Uterus (tissue), 4 donors: ENCODE measurements around the gene UBXN2A. TPM values are rescaled to one million over a fixed set of nuclear protein-coding genes. Genes with fewer than 3 reads are reported as not detected.

Experiments used
- DNase-seq, 2 donors: peaks; one replicate each; pipeline ENCODE4 v3.0.0-alpha.2; 2019 to 2020
- H3K27ac ChIP-seq, 2 donors: fragments of 200-600 bp; sonication (generic); 1 replicate in 1 of 2; 2 replicates in 1 of 2; pipeline ENCODE4 v1.5.1; 2016 to 2018
- H3K27me3 ChIP-seq, 2 donors: fragments of 200-600 bp; sonication (generic); one replicate each; pipeline ENCODE4 v1.5.1; 2018 to 2019; ENCODE audit warnings: control low read depth in 1 of 2
- H3K36me3 ChIP-seq, 2 donors: fragments of 200-600 bp; sonication (generic); one replicate each; pipeline ENCODE4 v1.5.1; 2019; ENCODE audit warnings: control low read depth in 1 of 2
- H3K4me1 ChIP-seq, 2 donors: fragments of 200-600 bp; sonication (generic); one replicate each; pipeline ENCODE4 v1.5.1; 2018 to 2019; ENCODE audit warnings: control low read depth in 1 of 2
- H3K4me3 ChIP-seq, 2 donors: fragments of 200-600 bp; sonication (generic); 1 replicate in 1 of 2; 2 replicates in 1 of 2; pipeline ENCODE4 v1.5.1; 2018 to 2019; ENCODE audit warnings: mild to moderate bottlenecking in 1 of 2
- H3K9me3 ChIP-seq, 2 donors: fragments of 200-600 bp; sonication (generic); one replicate each; pipeline ENCODE4 v1.5.1; 2019; ENCODE audit warnings: control low read depth in 1 of 2
- POLR2A ChIP-seq, 2 donors: fragments of 450-650 bp; IDR thresholded peaks; one replicate each; pipeline ENCODE4 v1.6.1; 2016; ENCODE audit warnings: antibody characterized with exemption in 2 of 2, mild to moderate bottlenecking in 1 of 2, moderate library complexity in 1 of 2
- intact Hi-C: fragments of 100-400 bp; cut with DNase I; formaldehyde crosslinking; loops from one replicate; pipeline ENCODE4 v1.15.1; 2023; ENCODE audit warnings: low total_unique reads
- total RNA-seq, 4 donors: library from RNA; depleted of rRNA in 3 of 4; stranded (reverse); fragments of >200 nt in 3 of 4; gene quantifications; one replicate each; pipeline versions ENCODE4 v1.1.0 to v1.2.4, GENCODE V29; 2014 to 2023
- TF ChIP-seq, protein P1 (sequence below), 4 experiments: fragments of 200-600 bp in 2 of 4; fragments of 450-650 bp in 2 of 4; sonication (generic) in 2 of 4; IDR thresholded peaks; one replicate each; pipeline ENCODE4 v1.5.1; 2016 to 2019; ENCODE audit warnings: antibody characterized with exemption in 4 of 4, mild to moderate bottlenecking in 2 of 4, moderate library complexity in 1 of 4
- donor health status: DM: yes; HTN: yes; CAD: no.

Gene UBXN2A
- total RNA-seq, 4 donors from 2014 or later, result 16.8 to 36.4 (median 24.2) TPM

- Histone ChIP-seq H3K27me3 (no peaks in the 10 kb centered on the region), H3K4me1 (peaks cover 0 to 3% of the 10 kb centered on the region in 2 donors), H3K36me3 (no peaks in the 10 kb centered on the region), H3K27ac (peak overlapping the region; percentile 75 to 81), H3K4me3 (peak overlapping the region; percentile 57 to 91), H3K9me3 (no peaks in the 10 kb centered on the region)
- no peak for DNase-seq
- no peak for TF ChIP-seq POLR2A (IDR thresholded peaks at IDR 0.05)
- TF ChIP-seq, protein P1, sequence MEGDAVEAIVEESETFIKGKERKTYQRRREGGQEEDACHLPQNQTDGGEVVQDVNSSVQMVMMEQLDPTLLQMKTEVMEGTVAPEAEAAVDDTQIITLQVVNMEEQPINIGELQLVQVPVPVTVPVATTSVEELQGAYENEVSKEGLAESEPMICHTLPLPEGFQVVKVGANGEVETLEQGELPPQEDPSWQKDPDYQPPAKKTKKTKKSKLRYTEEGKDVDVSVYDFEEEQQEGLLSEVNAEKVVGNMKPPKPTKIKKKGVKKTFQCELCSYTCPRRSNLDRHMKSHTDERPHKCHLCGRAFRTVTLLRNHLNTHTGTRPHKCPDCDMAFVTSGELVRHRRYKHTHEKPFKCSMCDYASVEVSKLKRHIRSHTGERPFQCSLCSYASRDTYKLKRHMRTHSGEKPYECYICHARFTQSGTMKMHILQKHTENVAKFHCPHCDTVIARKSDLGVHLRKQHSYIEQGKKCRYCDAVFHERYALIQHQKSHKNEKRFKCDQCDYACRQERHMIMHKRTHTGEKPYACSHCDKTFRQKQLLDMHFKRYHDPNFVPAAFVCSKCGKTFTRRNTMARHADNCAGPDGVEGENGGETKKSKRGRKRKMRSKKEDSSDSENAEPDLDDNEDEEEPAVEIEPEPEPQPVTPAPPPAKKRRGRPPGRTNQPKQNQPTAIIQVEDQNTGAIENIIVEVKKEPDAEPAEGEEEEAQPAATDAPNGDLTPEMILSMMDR (IDR thresholded peaks at IDR 0.05), result no peak
- intact Hi-C loops, result no loop called here
Measured at GRCh38 chr2:24048769-24049484, 108.7 kb downstream of the UBXN2A start.

GRCh38 chr2:24049485-24050021 lies 109.3 kb downstream of the UBXN2A start, which contains the start of gene FKBP1B:
FKBP1B (plus strand) TSS chr2:24049741; CDS start chr2:24049850, 109 bp downstream.
- Histone ChIP-seq H3K4me3 (peak within 1 kb of the TSS; percentile 57 to 91), H3K9me3 (no peaks in the 10 kb centered on the region), H3K4me1 (peaks cover 0 to 3% of the 10 kb centered on the region in 2 donors), H3K27me3 (no peaks in the 10 kb centered on the region), H3K36me3 (no peaks in the 10 kb centered on the region), H3K27ac (peak within 1 kb of the TSS; percentile 75 to 81)
- intact Hi-C loops, result no loop called here
- TF ChIP-seq POLR2A (IDR thresholded peaks at IDR 0.05), result peak in 1 of 2 donors; percentile 43
- TF ChIP-seq, protein P1 (IDR thresholded peaks at IDR 0.05), result peak in 1 of 4 experiments; percentile 10
- peak; percentile 66 to 69 for DNase-seq

GRCh38 chr2:24050041-24050979 lies 110.0 kb downstream of the UBXN2A start:
- DNase-seq, result peak; percentile 22 to 29

GRCh38 chr2:24051833-24052232 lies 111.6 kb downstream of the UBXN2A start:
- H3K27me3 ChIP-seq, result no peaks in the 10 kb centered on the region
- H3K4me3 ChIP-seq, result no peak overlapping the region
- no peaks in the 10 kb centered on the region for H3K9me3 ChIP-seq
- no peaks in the 10 kb centered on the region for H3K4me1 ChIP-seq
- H3K27ac ChIP-seq, result no peak overlapping the region
- intact Hi-C loops, result no loop called here
- DNase-seq, result no peak
- H3K36me3 ChIP-seq, result no peaks in the 10 kb centered on the region
- TF ChIP-seq, protein P1 (IDR thresholded peaks at IDR 0.05), result no peak
- no peak for TF ChIP-seq POLR2A (IDR thresholded peaks at IDR 0.05)

More at GRCh38 chr2:24050041-24050979, 110.0 kb downstream of the UBXN2A start:
- TF ChIP-seq, protein P1 (IDR thresholded peaks at IDR 0.05), result no peak
- TF ChIP-seq POLR2A (IDR thresholded peaks at IDR 0.05), result no peak
- Histone ChIP-seq H3K4me1 (peaks cover 0 to 3% of the 10 kb centered on the region in 2 donors), H3K4me3 (peak overlapping the region; percentile 57 to 91), H3K9me3 (no peaks in the 10 kb centered on the region), H3K27me3 (no peaks in the 10 kb centered on the region), H3K36me3 (no peaks in the 10 kb centered on the region), H3K27ac (peak overlapping the region; percentile 75 to 81)
- intact Hi-C loops, result no loop called here
